HG03460 (cell line): ENCODE data around the gene CD177.
"Not testable (repeated sequence)": the region's sequence is repeated elsewhere in the genome, so short reads cannot be mapped to it uniquely, and the experiment has no call there.

Experiments
- ATAC-seq: cut with Tn5 transposase; IDR thresholded peaks from one replicate; pipeline ENCODE4 v1.9.1; 2021; ENCODE audit not compliant: unreplicated experiment

CD177 gene

GRCh38 chr19:43353606-43354304 lies at the start of gene CD177:
TSS of gene CD177 (plus strand) at chr19:43353686. CDS start at chr19:43353715, 29 bp downstream.
- no peak for ATAC-seq

GRCh38 chr19:43305642-43306041 lies 47.8 kb upstream of the CD177 start:
- ATAC-seq, result no peak

DNA sequence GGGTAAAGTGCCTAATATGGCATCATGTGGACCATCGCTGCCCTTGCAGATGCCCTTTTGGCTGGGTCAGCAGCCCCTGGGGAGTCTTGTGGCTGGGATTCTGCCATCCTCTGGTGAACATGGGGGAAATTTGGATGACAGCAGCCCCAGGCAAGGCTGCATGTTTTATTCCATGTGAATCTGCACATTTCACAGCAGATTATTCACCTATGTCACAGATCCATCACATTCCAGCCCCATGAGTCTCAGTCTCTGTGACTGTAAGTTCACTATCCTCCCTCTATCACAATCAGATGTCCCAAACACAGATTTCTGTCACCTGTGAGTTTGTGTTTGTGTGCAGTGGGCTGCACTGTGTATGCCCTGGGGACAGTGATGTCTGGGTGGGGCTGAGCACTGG lies 47.4 kb upstream of the CD177 start:
- no peak for ATAC-seq

GRCh38 chr19:43308244-43308815 lies 45.2 kb upstream of the CD177 start:
- no peak for ATAC-seq

- no peak for ATAC-seq
Measured at GRCh38 chr19:43309466-43309865, 44.0 kb upstream of the CD177 start.

GRCh38 chr19:43310221-43310620 lies 43.3 kb upstream of the CD177 start:
- no peak for ATAC-seq

DNA sequence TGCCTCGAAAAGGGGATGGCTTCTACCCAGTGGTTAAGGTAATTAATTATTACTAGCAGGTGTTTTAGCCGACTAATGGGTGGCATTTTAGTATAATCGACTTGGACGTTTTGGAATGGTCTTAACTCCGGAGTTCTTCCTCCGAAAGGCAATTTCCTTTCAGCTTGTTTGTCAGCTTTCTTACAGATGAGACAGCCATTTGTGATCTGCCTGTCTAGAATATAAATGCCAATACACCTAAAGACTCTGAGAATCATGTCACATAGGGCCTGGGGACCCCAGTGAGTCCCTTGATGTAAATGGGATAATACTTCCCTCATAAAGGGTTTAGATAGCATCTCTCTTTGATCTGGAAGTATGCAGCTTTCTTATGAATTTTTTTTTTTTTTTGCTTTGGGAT lies 42.2 kb upstream of the CD177 start:
- no peak for ATAC-seq

DNA sequence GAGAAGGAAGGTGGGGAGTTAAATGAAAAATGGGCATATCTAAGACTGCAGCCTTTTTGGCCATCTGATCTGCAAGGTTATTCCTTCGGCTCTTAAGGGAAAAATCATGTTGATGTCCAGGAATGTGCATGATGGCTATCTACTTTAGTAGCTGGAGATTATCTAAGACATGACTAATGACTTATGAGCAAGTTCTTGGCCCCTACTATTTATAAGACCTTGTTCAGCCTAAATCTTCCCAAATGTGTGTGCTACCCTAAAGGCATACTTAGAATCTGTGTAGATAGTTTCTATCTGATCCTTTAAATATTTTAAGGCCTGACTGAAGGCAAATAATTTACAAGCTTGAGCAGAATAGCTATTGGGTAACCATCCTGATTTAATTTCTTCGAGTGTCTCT lies 41.8 kb upstream of the CD177 start:
- no peak for ATAC-seq

DNA sequence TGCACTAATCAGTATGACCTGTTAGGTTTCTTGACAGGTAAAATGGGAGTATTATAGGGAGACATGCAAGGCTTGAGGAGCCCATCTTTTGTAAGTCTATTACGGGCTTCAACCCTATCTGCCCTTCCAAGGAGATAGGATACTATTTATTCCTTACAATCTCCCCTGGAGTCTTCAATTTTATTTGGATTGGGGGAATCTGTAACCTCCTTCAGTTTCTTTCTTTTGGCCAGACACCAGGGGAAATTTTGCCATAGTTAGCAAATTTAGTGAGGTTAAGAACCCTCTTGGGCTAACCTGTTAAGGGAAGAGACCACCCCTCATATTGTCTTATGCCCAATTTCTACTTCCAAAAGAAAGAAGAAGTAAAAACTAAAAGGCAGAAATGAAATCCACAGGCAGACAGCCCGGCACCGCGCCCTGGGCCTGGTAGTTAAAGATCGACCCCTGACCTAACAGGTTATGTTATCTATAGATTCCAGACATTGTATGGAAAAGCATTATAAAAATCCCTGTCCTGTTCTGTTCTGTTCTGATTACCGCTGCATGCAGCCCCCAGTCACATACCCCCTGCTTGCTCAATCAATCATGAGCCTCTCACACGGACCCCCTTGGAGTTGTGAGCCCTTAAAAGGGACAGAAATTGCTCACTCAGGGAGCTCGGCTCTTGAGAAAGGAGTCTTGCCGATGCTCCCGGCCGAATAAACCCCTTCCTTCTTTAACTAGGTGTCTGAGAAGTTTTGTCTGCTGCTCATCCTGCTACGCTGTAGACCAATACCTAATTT lies 39.6 kb upstream of the CD177 start:
- ATAC-seq, result no peak

GRCh38 chr19:43315851-43316250 lies 37.6 kb upstream of the CD177 start:
- ATAC-seq, result no peak

GRCh38 chr19:43316591-43317319 lies 36.7 kb upstream of the CD177 start:
- ATAC-seq, result no peak

DNA sequence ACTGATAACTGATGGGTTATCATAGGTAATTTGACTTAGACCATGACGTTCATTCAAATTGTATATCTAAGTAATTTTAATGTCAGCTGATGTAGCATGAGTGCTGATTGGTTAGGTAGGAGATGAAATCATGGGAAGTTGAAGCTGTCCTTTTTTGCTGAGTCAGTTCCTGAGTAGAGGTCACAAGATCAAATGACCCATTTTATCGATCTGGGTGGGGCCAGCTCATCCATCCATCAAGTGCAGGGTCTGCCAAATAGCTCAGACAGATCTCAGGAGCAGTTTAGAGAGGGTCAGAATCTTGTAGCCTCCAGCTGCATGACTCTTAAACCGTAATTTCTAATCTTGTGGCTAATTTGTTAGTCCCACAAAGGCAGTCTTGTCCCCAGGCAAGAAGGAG lies 35.3 kb upstream of the CD177 start:
- ATAC-seq, result no peak

- no peak for ATAC-seq
Measured at GRCh38 chr19:43318796-43319314, 34.6 kb upstream of the CD177 start.

DNA sequence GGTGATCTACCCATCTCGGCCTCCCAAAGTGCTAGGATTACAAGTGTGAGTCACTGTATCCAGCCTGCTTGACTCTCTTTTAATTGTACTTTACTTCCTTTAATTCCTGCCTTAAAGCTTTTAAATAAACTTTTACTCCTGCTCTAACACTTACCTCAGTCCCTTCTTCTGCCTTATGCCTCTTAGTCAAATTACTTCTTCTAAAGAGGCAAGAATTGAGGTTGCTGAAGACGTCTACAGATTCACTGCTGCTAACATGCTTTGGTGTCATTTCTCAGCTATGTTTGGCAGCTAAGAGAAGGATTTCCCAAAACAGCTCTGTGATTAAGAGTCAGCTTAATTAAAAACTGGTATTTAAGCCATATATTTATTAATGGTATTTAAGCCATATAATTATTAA lies 32.9 kb upstream of the CD177 start:
- ATAC-seq, result no peak

- not testable (repeated sequence) for ATAC-seq
Measured at GRCh38 chr19:43326761-43327160, 26.7 kb upstream of the CD177 start.

DNA sequence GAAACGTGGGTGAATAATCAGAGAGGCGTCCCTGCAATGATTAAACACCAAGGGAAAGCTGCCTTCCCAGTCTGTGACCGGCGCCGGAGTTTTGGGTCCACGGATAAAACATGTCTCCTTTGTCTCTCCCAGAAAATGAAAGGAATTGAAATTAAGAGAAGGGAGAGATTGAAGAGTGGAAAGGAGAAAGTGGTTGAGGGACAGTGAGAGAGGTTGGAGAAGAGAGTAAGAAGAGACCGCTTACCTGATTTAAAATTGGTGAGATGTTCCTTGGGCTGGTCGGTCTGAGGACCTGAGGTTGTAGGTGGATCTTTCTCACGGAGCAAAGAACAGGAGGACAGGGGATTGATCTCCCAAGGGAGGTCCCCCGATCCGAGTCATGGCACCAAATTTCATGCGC lies 24.9 kb upstream of the CD177 start:
- ATAC-seq, result not testable (repeated sequence)

DNA sequence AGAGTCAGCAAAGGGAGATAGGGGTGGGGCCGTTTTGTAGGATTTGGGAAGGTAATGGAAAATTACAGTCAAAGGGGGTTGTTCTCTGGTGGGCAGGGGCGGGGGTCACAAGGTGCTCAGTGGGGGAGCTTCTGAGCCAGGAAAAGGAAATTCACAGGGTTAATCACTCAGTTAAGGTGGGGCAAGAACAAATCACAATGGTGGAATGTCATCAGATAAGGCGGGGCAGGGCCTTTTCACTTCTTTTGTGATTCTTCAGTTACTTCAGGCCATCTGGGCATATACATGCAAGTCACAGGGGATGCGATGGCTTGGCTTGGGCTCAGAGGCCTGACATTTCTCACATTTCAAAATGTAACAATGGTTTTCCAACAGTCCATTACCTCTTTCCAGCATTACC lies 24.4 kb upstream of the CD177 start:
- not testable (repeated sequence) for ATAC-seq

GRCh38 chr19:43329989-43330388 lies 23.5 kb upstream of the CD177 start:
- ATAC-seq, result no peak

- ATAC-seq, result no peak
Measured at GRCh38 chr19:43330726-43331434, 22.6 kb upstream of the CD177 start.

GRCh38 chr19:43331435-43332010 lies 22.0 kb upstream of the CD177 start:
- no peak for ATAC-seq
